HepG2 (cell line): ENCODE results near the gene ITGB6. TPM values are rescaled to one million over a fixed set of nuclear protein-coding genes. Genes with fewer than 3 reads are reported as not detected.
A peak's percentile ranks its signal among the peaks of the same experiment; 100 is the strongest.

Experiments
- ATAC-seq: fragments of 200-7000 bp; cut with Tn5 transposase; 3 replicates; pipeline ENCODE4 v1.9.1; 2020; ENCODE audit warnings: mild to moderate bottlenecking, moderate library complexity
- BruUV-seq: library from RNA; stranded (reverse); fragments of 400-500 nt; replicated peaks from 2 replicates; lab custom pipeline; 2021; lab: Mats Ljungman, UMichigan
- CTCF ChIA-PET: fragments of 300-600 bp; formaldehyde crosslinking; extraction: SDS; loops from one replicate; lab custom pipeline; 2021; ENCODE audit warnings: low total read pairs, inconsistent platforms, low intra/inter-chr PET ratio; lab: Yijun Ruan, JAX
- POLR2A ChIA-PET: fragments of 350-600 bp; sonication (Branson Sonifier 250); formaldehyde crosslinking; loops from one replicate; lab custom pipeline; 2020; ENCODE audit warnings: antibody characterized with exemption, inconsistent platforms; lab: Yijun Ruan, JAX
- DNase-seq: peaks from one replicate; pipeline ENCODE4 v3.0.0-alpha.2; 2015; ENCODE audit warnings: low spot score
- FAIRE-seq: peaks from 3 replicates; lab custom pipeline; 2011; peaks lifted over from hg19 to GRCh38; lab: Jason Lieb, UNC
- H2AFZ ChIP-seq: one replicate; pipeline ENCODE4 v1.6.1; 2011; ENCODE audit warnings: low read length, inconsistent platforms
- H3K27ac ChIP-seq: fragments of 300-600 bp; 3 replicates; pipeline ENCODE4 v1.8.0; 2011; ENCODE audit warnings: mixed run types, mild to moderate bottlenecking, mixed read lengths, low read length, inconsistent platforms; ENCODE audit not compliant: insufficient read depth; ENCODE audit errors: extremely low read length
- H3K27me3 ChIP-seq, 2 experiments: fragments of 200-600 bp in 1 of 2; 2 replicates in 1 of 2; 3 replicates in 1 of 2; pipeline versions ENCODE4 v1.6.0 to v1.8.0; 2011; ENCODE audit warnings: low read length in 2 of 2, mild to moderate bottlenecking in 2 of 2, moderate library complexity in 2 of 2, inconsistent platforms in 1 of 2; ENCODE audit not compliant: insufficient read depth in 2 of 2, control insufficient read depth in 1 of 2
- H3K36me3 ChIP-seq, 2 experiments: fragments of 200-600 bp in 1 of 2; replicated peaks in 1 of 2; 2 replicates in 1 of 2; 3 replicates in 1 of 2; pipeline versions ENCODE4 v1.5.1 to v1.8.0; 2011; ENCODE audit warnings: low read length in 2 of 2, inconsistent platforms in 1 of 2; ENCODE audit not compliant: insufficient read depth in 2 of 2, control insufficient read depth in 1 of 2
- H3K4me1 ChIP-seq: 2 replicates; pipeline ENCODE4 v1.5.1; 2012; ENCODE audit warnings: low read length, inconsistent platforms; ENCODE audit not compliant: insufficient read depth
- H3K4me2 ChIP-seq: 2 replicates; pipeline ENCODE4 v1.6.0; 2011; ENCODE audit warnings: low read depth, low read length, inconsistent platforms
- H3K4me3 ChIP-seq, 3 experiments: fragments of 200-600 bp in 1 of 3; sonication (generic), shearing (Covaris generic) in 1 of 3; replicated peaks in 1 of 3; 2 replicates each; pipeline ENCODE4 v1.5.1; 2011 to 2016; ENCODE audit warnings: low read length in 3 of 3, inconsistent platforms in 2 of 3, low read depth in 2 of 3, mild to moderate bottlenecking in 2 of 3, control low read depth in 1 of 3, mixed read lengths in 1 of 3; ENCODE audit not compliant: insufficient read depth in 1 of 3
- H3K79me2 ChIP-seq: one replicate; pipeline ENCODE4 v1.6.1; 2011; ENCODE audit warnings: low read length, inconsistent platforms; ENCODE audit not compliant: insufficient read depth
- H3K9ac ChIP-seq: 2 replicates; pipeline ENCODE4 v1.6.0; 2011; ENCODE audit warnings: mild to moderate bottlenecking, low read depth, low read length, inconsistent platforms; ENCODE audit not compliant: insufficient read depth
- H3K9me3 ChIP-seq: 2 replicates; pipeline ENCODE4 v1.5.1; 2012; ENCODE audit warnings: mild to moderate bottlenecking, low read length
- H4K20me1 ChIP-seq: 2 replicates; pipeline ENCODE4 v1.6.0; 2011; ENCODE audit warnings: inconsistent platforms, mild to moderate bottlenecking, low read length, moderate library complexity; ENCODE audit not compliant: insufficient read depth
- ARNTL ChIP-seq: sonication (generic); formaldehyde crosslinking; IDR thresholded peaks from 2 replicates; pipeline ENCODE4 v1.4.0; 2020; ENCODE audit warnings: mild to moderate bottlenecking, missing genetic modification reagents
- HMG20A ChIP-seq: IDR thresholded peaks from 2 replicates; pipeline ENCODE4 v1.6.1; 2016; ENCODE audit warnings: borderline replicate concordance
- MATR3 ChIP-seq: sonication (generic); formaldehyde crosslinking; IDR thresholded peaks from 2 replicates; pipeline ENCODE4 v1.4.0; 2020; ENCODE audit warnings: missing genetic modification reagents
- NCOR1 ChIP-seq: fragments of 200-600 bp; sonication (generic); IDR thresholded peaks from 2 replicates; pipeline ENCODE4 v1.7.0; 2017; ENCODE audit warnings: antibody characterized with exemption, low read length, borderline replicate concordance
- PCBP1 ChIP-seq: fragments of 200-400 bp; formaldehyde crosslinking; IDR thresholded peaks from 2 replicates; pipeline ENCODE4 v1.6.1; 2017; ENCODE audit warnings: mild to moderate bottlenecking, low read depth, low read length, borderline replicate concordance
- PPARG ChIP-seq: conservative IDR thresholded peaks from 2 replicates; pipeline ENCODE4 v1.6.1; 2016; ENCODE audit warnings: missing biosample characterization, missing genetic modification reagents
- ZFP36L2 ChIP-seq: sonication (generic); formaldehyde crosslinking; IDR thresholded peaks from 2 replicates; pipeline ENCODE4 v1.4.0; 2020; ENCODE audit warnings: missing genetic modification reagents
- ZIK1 ChIP-seq: sonication (generic); formaldehyde crosslinking; IDR thresholded peaks from 2 replicates; pipeline ENCODE4 v1.5.0; 2020; ENCODE audit warnings: mild to moderate bottlenecking, low read depth, missing genetic modification reagents, borderline replicate concordance
- ZKSCAN1 ChIP-seq: fragments of 150-350 bp; IDR thresholded peaks from 2 replicates; pipeline ENCODE4 v1.6.1; 2014; ENCODE audit warnings: low read length
- ZNF17 ChIP-seq: sonication (generic); formaldehyde crosslinking; IDR thresholded peaks from 2 replicates; pipeline ENCODE4 v1.5.0; 2020; ENCODE audit warnings: mild to moderate bottlenecking, missing genetic modification reagents
- ZNF446 ChIP-seq: sonication (generic); formaldehyde crosslinking; IDR thresholded peaks from 2 replicates; pipeline ENCODE4 v1.5.0; 2020; ENCODE audit warnings: mild to moderate bottlenecking, missing genetic modification reagents
- ZNF709 ChIP-seq: sonication (generic); formaldehyde crosslinking; IDR thresholded peaks from 2 replicates; pipeline ENCODE4 v1.5.0; 2020; ENCODE audit warnings: mild to moderate bottlenecking, missing genetic modification reagents
- ZNF766 ChIP-seq: sonication (generic); formaldehyde crosslinking; IDR thresholded peaks from 2 replicates; pipeline ENCODE4 v1.5.0; 2020; ENCODE audit warnings: missing genetic modification reagents, borderline replicate concordance
- WGBS: methylation state at CpG from one replicate; pipeline ENCODE4 v1.1.6; 2017; ENCODE audit warnings: low lambda C conversion rate; 5-methylcytosine and 5-hydroxymethylcytosine counted together
- in situ Hi-C: cut with HindIII; loops from 2 replicates; pipeline ENCODE4 v1.10.0; 2017; ENCODE audit warnings: low pct_unique_long_range_greater_than_20kb; ENCODE audit not compliant: extremely low pct_ligation_motif_present
- intact Hi-C: fragments of 100-400 bp; cut with micrococcal nuclease; formaldehyde crosslinking; loops from one replicate; pipeline ENCODE4 v1.10.0; 2022; ENCODE audit not compliant: unreplicated experiment
- polyA plus RNA-seq, 8 experiments: library from polyadenylated mRNA; depleted of rRNA in 3 of 8; stranded (reverse) in 7 of 8; unstranded in 1 of 8; fragments of >200 nt; fragmentation: Illumina TruSeq in 4 of 8; extraction: Trizol in 4 of 8; gene quantifications; 2 replicates each; pipeline versions ENCODE4 v1.2.1 to v1.2.3, GENCODE V29; 2011 to 2016; ENCODE audit warnings: low read depth in 4 of 8, missing spikeins in 1 of 8, mixed read lengths in 1 of 8; ENCODE audit not compliant: insufficient read depth in 1 of 8
- total RNA-seq, 5 experiments: library from RNA; depleted of rRNA; stranded (reverse); fragments of >200 nt; fragmentation: Illumina TruSeq; extraction: Trizol; gene quantifications; 2 replicates each; pipeline ENCODE4 v1.2.3, GENCODE V29; 2016; ENCODE audit warnings: low read depth in 1 of 5
- TF ChIP-seq, protein P1 (sequence below): IDR thresholded peaks from 2 replicates; pipeline ENCODE4 v1.6.1; 2016; ENCODE audit warnings: control low read depth
- TF ChIP-seq, protein P2 (sequence below): sonication (generic); formaldehyde crosslinking; conservative IDR thresholded peaks from 2 replicates; pipeline ENCODE4 v1.8.0; 2022; ENCODE audit warnings: mild to moderate bottlenecking, moderate library complexity, missing genetic modification reagents
- TF ChIP-seq, protein P3 (sequence below): sonication (generic); formaldehyde crosslinking; IDR thresholded peaks from 2 replicates; pipeline ENCODE4 v1.4.0; 2020; ENCODE audit warnings: missing genetic modification reagents
- TF ChIP-seq, protein P4 (sequence below): sonication (generic); formaldehyde crosslinking; conservative IDR thresholded peaks from 2 replicates; pipeline ENCODE4 v1.5.0; 2020; ENCODE audit warnings: missing genetic modification reagents

Gene ITGB6
- total and polyA plus RNA-seq, 2 of the 13 experiments (the other 11 are each of a cell fraction or from before 2014, with no cell fraction given): not detected

DNA sequence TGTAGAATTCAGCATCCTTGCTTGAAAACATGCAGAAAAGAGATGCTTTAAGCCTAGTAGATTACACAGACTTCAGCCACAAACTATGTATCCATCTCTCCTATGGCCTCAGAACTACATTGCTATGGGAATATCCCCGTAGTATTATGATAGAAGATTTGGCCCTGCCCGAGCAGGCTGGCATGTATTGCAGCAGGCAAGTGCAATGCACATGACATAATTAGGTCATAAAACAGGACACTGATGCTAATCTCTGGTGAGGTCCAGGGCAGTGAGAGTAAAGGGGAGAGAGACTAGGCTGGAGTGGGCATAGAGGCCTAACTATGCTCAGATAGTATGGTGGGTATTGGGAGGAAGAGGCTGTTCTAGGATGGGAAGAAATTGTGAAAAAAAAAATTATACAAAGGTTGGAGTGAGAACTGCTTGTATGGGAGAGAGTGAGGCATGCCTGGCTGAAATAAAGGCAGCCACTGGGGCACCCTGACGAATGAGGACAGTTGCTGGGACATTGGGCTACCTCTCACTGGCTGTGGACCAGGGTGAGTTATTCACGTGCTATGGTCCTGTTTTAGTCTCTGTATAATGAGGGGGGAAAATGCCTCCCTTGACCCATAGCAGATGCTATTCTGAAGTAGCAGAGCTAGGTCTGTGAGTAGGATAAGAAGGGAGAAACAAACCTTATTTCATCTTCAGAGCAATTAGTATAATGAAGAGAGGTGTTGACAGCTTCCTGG is 136.0 kb downstream of the ITGB6 start:
- H3K27ac ChIP-seq: no peak overlapping the region
- H3K4me3 ChIP-seq: no peak overlapping the region
- intact Hi-C loops: no loop called here
- no TSS peak for BruUV-seq
- no peaks in the 10 kb centered on the region for H3K36me3 ChIP-seq
- H3K4me1 ChIP-seq: no peaks in the 10 kb centered on the region
- DNase-seq: no peak
- no peaks in the 10 kb centered on the region for H3K79me2 ChIP-seq
- H3K9ac ChIP-seq: no peak overlapping the region
- no peak overlapping the region for H3K4me2 ChIP-seq
- H3K9me3 ChIP-seq: peaks cover 7% of the 10 kb centered on the region
- peaks cover 3 to 31% of the 10 kb centered on the region in 2 experiments; a peak in 3 of 5 replicates for H3K27me3 ChIP-seq
- no peaks in the 10 kb centered on the region for H4K20me1 ChIP-seq
- POLR2A ChIA-PET: no interaction called here
- in situ Hi-C loops: no loop called here
- H2AFZ ChIP-seq: no peak overlapping the region
- CTCF ChIA-PET: no interaction called here
- TF ChIP-seq ZNF17 (CRISPR knock-in tag): no peak
- no peak for TF ChIP-seq ZNF446
- TF ChIP-seq, protein P1, sequence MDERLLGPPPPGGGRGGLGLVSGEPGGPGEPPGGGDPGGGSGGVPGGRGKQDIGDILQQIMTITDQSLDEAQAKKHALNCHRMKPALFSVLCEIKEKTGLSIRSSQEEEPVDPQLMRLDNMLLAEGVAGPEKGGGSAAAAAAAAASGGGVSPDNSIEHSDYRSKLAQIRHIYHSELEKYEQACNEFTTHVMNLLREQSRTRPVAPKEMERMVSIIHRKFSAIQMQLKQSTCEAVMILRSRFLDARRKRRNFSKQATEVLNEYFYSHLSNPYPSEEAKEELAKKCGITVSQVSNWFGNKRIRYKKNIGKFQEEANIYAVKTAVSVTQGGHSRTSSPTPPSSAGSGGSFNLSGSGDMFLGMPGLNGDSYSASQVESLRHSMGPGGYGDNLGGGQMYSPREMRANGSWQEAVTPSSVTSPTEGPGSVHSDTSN (CRISPR knock-in tag): no peak
- TF ChIP-seq, protein P2, sequence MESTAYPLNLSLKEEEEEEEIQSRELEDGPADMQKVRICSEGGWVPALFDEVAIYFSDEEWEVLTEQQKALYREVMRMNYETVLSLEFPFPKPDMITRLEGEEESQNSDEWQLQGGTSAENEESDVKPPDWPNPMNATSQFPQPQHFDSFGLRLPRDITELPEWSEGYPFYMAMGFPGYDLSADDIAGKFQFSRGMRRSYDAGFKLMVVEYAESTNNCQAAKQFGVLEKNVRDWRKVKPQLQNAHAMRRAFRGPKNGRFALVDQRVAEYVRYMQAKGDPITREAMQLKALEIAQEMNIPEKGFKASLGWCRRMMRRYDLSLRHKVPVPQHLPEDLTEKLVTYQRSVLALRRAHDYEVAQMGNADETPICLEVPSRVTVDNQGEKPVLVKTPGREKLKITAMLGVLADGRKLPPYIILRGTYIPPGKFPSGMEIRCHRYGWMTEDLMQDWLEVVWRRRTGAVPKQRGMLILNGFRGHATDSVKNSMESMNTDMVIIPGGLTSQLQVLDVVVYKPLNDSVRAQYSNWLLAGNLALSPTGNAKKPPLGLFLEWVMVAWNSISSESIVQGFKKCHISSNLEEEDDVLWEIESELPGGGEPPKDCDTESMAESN (CRISPR knock-in tag): no peak
- TF ChIP-seq, protein P3, sequence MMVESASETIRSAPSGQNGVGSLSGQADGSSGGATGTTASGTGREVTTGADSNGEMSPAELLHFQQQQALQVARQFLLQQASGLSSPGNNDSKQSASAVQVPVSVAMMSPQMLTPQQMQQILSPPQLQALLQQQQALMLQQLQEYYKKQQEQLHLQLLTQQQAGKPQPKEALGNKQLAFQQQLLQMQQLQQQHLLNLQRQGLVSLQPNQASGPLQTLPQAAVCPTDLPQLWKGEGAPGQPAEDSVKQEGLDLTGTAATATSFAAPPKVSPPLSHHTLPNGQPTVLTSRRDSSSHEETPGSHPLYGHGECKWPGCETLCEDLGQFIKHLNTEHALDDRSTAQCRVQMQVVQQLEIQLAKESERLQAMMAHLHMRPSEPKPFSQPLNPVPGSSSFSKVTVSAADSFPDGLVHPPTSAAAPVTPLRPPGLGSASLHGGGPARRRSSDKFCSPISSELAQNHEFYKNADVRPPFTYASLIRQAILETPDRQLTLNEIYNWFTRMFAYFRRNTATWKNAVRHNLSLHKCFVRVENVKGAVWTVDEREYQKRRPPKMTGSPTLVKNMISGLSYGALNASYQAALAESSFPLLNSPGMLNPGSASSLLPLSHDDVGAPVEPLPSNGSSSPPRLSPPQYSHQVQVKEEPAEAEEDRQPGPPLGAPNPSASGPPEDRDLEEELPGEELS (CRISPR knock-in tag): no peak
- no peak for TF ChIP-seq NCOR1
- TF ChIP-seq MATR3 (CRISPR knock-in tag): no peak
- TF ChIP-seq ZNF766: no peak
- no peak for TF ChIP-seq PPARG
- TF ChIP-seq, protein P4, sequence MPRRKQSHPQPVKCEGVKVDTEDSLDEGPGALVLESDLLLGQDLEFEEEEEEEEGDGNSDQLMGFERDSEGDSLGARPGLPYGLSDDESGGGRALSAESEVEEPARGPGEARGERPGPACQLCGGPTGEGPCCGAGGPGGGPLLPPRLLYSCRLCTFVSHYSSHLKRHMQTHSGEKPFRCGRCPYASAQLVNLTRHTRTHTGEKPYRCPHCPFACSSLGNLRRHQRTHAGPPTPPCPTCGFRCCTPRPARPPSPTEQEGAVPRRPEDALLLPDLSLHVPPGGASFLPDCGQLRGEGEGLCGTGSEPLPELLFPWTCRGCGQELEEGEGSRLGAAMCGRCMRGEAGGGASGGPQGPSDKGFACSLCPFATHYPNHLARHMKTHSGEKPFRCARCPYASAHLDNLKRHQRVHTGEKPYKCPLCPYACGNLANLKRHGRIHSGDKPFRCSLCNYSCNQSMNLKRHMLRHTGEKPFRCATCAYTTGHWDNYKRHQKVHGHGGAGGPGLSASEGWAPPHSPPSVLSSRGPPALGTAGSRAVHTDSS: no peak
- TF ChIP-seq HMG20A (CRISPR knock-in tag): no peak
- no peak for TF ChIP-seq ZNF709 (CRISPR knock-in tag)
- no peak for TF ChIP-seq ZFP36L2 (CRISPR knock-in tag)
- TF ChIP-seq ARNTL (CRISPR knock-in tag): no peak
- TF ChIP-seq ZIK1: no peak
- TF ChIP-seq ZKSCAN1: no peak
- no peak for TF ChIP-seq PCBP1
- ATAC-seq: peak; percentile 17; the same call in 1 of the 3 replicates
- FAIRE-seq: no peak
- WGBS: 9% methylated on average over 4 of the region's 4 CpGs
